ENCODE data around the gene DSC1.

DSC1 gene

DNA sequence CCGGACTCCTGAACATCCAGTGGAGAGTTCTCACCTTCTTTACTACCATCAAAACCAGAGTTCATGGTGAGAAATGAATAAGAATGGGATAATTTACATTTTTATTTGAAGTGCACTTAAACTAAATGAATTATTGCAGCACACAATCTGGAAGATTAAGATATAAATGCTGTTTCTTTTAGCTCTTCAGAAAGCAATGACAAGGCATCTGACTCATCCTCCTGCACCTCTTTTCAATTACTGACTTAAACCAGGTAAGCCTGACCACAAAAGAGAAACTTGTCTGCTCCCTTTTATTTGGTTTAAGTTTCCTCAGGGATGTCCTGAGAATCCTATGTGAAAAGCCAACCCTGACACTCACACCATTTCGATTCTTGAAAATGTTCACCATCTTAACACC, 59.7 kb downstream of the DSC1 start:
- no peak for DNase-seq

DNA sequence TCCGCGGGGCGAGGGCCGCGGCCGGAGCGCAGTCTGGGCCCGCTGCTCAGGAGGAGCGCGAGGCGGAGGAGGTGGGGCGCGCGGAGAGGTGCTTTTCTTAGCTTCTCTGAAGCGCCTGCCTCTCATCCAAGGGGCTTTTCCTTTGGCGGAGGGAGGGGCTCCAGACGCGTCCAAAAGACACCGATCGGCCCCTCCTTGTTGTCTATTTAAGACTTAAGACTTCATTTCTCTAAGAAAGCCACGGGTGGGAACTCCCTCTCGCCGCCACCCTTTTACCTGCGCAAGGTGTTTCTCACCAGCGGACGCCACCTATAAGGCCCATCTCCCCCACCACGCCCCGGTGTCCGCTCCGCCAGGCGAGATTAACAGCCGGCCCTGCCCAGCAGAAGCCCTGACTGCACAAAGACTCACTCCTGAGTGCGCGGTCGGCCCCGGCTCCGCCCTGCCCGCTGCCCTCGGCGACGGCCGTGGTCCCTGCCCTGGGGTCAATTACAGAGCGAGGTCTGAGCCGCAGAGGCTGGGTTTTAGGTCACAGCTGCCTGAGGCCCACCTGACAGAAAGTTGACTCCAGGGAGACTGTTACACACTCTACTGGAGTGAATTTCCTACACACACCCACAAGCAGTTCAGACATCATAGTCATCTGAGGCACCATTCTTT, 60.5 kb downstream of the DSC1 start, which contains the start of gene DSC2:
Gene DSC2 (minus strand): TSS at position 397 of the 660 bp plus-strand sequence. CDS start 450 bp downstream, outside the sequence.
- DNase-seq, result peak; percentile 43

DNA sequence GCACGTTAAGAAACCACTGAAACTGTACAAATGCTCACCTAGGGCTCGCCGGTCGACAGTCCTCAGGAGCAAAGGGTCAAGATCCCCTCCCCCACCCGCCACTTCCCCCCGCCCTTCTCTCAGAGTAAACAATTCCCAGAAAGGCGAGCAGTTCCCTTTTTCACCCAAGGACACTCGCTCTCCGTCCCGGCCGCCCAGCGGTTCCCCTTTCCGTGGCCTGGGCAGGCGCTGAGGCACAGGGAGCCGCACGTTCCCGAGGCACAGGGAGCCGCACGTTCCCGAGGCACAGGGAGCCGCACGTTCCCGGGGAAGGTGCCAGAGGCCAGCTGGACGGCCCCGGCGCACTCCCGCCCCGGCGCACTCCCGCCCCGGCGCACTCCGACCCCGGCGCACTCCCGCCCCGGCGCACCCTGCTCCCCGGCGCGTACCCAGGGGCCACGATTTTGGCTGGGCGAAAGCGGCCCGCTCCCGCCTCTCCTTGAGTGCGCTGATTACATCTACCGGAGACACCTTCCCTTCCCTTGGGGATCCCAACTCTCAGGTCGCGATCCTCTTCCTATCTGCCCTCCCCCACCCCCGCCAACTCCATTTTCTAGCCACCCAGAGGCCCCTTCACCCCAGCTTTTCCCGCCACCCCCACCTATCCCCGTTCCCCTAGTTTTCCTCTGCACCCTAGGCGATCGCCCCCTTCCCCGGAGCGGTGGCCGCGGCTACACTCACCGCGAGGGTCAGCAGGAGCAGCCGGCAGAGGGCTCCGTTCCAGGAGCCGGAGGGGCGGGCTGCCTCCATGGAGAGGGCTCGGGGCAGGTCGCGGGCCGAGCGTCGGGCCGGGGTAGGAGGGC, 61.3 kb downstream of the DSC1 start:
- peak; percentile 34 for DNase-seq

DNA sequence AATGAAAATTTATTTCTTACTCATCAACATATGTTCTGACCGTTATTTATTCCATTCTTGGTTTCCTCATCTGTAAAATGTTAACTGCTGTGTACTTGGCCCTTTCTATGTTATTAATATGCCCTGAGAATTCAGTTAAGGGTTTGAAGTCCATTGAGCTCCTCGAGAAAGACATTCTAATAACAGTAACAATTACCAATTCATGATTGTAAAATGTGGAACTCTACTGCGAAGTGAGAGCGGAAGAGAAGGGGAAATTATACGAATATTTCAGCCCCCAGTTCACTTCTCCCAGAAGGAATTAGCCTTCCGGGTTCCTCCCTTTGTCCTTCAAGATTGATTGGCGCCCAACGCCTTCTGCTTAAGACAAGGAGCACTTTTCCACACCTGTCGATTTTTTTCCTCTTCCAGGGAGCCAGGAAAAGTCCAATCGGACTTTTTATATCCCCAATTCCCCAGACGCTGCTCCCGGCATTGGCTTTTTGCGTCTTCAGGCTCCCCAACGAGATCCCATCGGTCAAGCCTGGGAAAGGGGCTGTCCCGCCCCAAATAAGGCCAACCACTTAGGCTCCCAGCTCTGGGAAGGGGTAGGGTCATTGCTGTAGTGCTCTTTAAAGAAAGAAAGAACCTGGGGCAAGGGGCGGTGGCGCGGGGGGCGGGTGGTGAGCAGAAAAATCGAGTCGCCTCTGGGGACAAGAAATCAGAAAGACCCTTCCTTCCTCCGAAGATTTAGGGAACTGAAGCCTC, 62.0 kb downstream of the DSC1 start:
- DNase-seq, result no peak

DNA sequence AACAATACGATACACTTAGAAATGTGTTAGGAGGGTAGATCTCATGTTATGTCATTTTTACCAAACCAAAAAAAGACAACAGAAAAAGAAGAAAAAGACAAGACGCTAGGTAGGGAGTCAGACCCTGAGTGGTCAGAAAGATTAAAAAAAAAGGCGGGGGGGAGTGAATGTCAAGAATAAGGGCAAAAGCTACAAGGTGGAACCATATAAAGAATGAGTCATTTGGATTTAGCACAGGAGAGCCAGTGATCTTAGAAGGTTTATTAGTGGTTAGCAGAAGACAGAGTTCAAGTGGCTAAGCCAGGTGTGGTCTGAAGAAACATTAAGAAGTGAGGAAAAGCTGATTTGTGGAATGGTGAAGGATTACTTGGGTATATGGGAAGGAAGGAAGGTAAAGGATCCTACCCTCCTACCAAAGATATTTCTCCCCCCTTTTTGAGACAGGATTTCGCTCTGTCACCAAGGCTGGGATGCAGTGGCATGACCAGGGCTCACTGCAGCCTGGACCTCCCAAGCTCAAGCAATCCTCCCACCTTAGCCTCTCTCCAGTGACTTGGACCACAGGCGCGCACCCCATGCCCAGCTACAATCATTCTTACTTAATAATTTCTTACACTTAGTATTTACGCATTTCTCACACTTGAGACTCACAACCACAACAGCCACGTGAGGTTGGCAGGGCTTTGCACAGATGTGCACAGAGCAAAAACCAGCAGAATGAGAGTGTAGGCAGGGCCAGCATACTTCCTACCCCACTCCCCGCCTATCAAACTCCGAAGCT, 63.0 kb downstream of the DSC1 start:
- DNase-seq, result no peak

DNA sequence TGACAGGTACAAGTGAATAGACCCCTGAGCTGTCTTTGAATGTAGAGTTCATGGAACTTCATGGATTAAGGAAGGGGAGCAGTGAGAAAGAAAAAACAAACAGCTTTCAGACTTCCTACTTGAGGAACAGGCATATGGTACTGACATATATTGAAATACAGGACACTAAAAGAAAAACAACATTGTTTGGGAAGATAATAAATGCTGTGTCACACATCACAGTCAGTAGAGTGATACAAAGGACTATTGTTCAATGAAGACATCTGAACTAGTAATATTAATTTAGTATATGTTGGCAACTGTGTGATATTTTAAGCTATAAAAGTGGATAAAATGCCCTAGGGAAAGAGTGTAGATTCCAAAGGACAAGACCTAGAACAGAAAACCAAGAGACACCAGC, 63.8 kb downstream of the DSC1 start:
- no peak for DNase-seq

DNA sequence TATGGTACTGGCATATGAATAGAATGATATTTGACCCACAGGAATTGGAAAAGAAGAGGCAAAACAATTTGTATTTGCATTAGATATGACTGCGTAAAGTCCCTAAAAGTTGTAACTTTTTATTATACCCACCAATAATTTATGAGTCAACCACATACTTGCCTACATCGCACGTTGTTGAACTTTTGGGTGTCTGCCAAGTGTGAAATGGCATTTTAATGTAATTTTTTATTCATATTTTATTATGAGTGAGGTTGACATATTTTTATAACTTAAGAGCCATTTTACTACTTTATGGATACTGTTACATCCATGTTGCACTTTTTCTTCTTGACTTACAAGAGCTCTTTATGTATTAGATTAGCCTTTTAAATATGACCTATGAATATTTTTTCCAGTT, 65.0 kb downstream of the DSC1 start:
- no peak for DNase-seq

DNA sequence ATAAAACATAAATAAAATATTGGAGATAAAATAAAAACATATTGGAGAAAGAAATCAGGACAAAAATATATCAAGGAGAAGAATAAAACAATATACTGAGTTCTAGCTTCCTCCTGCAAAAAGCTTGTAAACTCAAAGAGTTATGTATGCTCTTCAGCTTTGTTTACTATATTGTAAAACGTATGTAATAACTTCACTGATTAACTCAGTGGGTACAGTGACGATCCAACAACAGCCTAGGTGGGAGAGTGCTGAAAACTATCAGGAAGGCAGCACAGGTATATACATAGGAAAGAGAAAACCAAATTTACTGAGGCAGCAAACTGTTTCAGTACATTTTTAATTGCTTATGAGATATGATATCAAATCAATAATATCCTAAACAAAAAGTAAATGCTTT, 68.8 kb downstream of the DSC1 start:
- no peak for DNase-seq

DNA sequence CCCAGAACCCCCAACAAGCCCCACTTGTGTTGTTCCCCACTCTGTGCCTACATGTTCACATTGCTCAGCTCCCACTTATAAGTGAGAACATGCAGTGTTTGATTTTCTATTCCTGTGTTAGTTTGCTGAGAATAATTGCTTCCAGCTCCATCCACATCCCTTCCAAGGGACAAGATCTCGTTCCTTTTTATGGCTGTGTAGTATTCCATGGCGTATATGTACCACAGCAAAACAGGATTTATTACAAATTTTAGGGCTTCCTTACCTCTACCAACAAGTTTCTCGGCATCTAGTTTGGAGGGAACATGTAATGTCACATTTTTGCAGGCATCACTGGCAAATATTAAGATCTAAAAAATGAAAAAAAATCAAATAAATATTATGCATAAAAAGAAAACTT, 69.4 kb downstream of the DSC1 start:
- DNase-seq, result no peak

DNA sequence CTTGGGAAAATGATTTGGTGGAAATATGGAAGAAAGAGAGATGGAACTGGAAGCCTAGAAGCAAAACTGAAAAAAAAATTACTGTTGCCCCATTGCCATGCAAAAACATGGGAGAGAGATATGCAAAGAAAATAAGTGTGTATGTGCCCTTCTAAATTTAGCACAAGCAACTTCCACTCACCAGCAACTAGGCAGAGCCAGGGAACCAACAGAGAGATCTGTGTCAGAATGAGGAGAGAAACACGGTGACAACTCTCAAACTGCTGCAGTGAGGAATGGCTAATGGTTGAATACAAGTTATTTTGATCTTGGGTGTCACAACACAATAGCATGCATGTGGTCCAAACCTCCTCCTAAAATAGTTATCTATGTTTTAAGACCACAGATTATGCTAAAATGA, 71.3 kb downstream of the DSC1 start:
- no peak for DNase-seq

DNA sequence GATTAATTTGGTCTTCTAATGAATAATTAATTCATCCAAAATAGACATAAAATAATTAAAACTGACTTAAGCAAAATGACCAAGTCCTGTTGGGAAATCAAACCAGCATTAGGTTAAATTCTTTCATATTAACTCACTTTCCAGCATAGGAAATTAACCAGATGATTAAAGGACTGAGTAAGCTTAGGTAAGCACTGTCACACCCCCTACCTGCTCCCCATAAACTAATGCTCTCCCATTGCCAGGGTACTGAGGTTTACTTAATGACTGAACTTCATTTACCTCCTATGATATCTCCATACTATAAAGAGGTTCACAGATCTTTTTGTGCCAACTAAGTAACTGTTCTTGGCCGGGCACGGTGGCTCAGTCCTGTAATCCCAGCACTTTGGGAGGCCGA, 74.1 kb downstream of the DSC1 start:
- DNase-seq, result no peak

DNA sequence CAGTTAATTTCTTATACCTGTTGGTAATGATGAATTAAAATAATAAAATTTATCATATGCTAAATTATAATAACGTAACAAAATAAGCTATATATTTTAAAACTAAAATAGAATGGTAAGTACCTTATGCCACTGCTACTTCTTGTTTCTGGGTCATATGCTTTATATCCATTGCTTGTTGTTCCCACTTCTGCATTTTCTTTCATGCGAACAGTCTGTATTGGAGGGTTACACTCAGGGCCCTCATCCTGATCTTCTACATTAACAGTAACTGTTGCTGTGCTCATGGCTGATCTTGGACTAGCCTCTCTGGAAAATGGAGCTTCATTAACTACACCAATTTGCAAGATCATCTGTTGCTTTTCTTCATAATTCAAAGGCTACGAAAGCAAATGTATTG, 82.7 kb downstream of the DSC1 start:
- DNase-seq, result no peak

Data from 8988T (cell line).